Endometrial microvascular endothelial cells (primary cell): ENCODE data around the gene OMP. TPM values are rescaled to one million over a fixed set of nuclear protein-coding genes. Genes with fewer than 3 reads are reported as not detected.

ENCODE experiments used
- in situ Hi-C: cut with HindIII; loops from 2 replicates; pipeline ENCODE4 v1.10.0; 2017; ENCODE audit warnings: low sequenced_read_pairs, low pct_unique_long_range_greater_than_20kb; ENCODE audit errors: inconsistent ontology term
- total RNA-seq: library from RNA; depleted of rRNA; stranded (reverse); fragments of >200 nt; gene quantifications from one replicate; pipeline ENCODE4 v1.2.3, GENCODE V29; 2015; ENCODE audit errors: inconsistent ontology term

OMP gene
- total RNA-seq, 1 donor from 2014 or later: not detected

- in situ Hi-C loops: no loop called here
Measured at GRCh38 chr11:77129842-77130756, 27.5 kb downstream of the OMP start.

GRCh38 chr11:77130763-77131513, 28.3 kb downstream of the OMP start:
- in situ Hi-C loops: no loop called here

GRCh38 chr11:77131560-77131959, 28.9 kb downstream of the OMP start:
- in situ Hi-C loops: no loop called here

- in situ Hi-C loops: no loop called here
Measured at GRCh38 chr11:77135069-77135468, 32.4 kb downstream of the OMP start.

- in situ Hi-C loops: no loop called here
Measured at GRCh38 chr11:77136074-77136473, 33.4 kb downstream of the OMP start.

- in situ Hi-C loops: no loop called here
Measured at GRCh38 chr11:77136784-77137420, 34.3 kb downstream of the OMP start.

GRCh38 chr11:77137421-77137820, 34.8 kb downstream of the OMP start:
- in situ Hi-C loops: no loop called here

- in situ Hi-C loops: no loop called here
Measured at GRCh38 chr11:77138106-77138649, 35.5 kb downstream of the OMP start.

GRCh38 chr11:77139201-77139600, 36.6 kb downstream of the OMP start:
- in situ Hi-C loops: no loop called here

- in situ Hi-C loops: no loop called here
Measured at GRCh38 chr11:77140231-77140851, 37.7 kb downstream of the OMP start.

GRCh38 chr11:77141034-77141433, 38.4 kb downstream of the OMP start:
- in situ Hi-C loops: no loop called here

- in situ Hi-C loops: no loop called here
Measured at GRCh38 chr11:77141475-77141874, 38.8 kb downstream of the OMP start.

- in situ Hi-C loops: no loop called here
Measured at GRCh38 chr11:77142091-77142975, 39.7 kb downstream of the OMP start.

GRCh38 chr11:77143405-77144020, 40.9 kb downstream of the OMP start:
- in situ Hi-C loops: no loop called here

GRCh38 chr11:77144196-77144856, 41.7 kb downstream of the OMP start:
- in situ Hi-C loops: no loop called here

- in situ Hi-C loops: no loop called here
Measured at GRCh38 chr11:77144857-77145428, 42.3 kb downstream of the OMP start.
